ENCODE measurements around the gene ACSL5.
"Not testable (repeated sequence)": the region's sequence is repeated elsewhere in the genome, so short reads cannot be mapped to it uniquely, and the experiment has no call there.

The ACSL5 gene

GRCh38 chr10:112352044-112352443 lies 21.9 kb upstream of the ACSL5 start:
- no peak for DNase-seq

- DNase-seq, result no peak
Measured at GRCh38 chr10:112353046-112353445, 20.9 kb upstream of the ACSL5 start.

DNA sequence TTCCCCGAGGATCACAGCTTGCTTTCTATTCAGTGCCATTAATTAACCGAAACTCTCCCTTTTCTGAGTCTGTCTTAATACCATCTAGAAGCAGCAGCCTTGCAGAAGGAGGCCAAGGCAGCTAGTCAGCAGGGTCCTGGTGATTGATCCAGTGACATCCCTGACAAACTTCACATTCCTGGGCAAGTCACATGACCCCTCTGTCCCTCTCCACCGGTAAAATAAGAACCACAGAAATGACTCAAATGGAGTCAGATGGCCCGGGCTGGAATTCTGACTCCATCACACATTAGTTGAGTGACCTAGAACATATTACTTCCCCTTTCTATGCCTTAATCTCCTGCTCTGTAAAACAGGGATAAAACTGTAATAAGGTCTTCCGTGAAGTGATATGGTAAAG lies 17.2 kb upstream of the ACSL5 start:
- DNase-seq, result no peak

DNA sequence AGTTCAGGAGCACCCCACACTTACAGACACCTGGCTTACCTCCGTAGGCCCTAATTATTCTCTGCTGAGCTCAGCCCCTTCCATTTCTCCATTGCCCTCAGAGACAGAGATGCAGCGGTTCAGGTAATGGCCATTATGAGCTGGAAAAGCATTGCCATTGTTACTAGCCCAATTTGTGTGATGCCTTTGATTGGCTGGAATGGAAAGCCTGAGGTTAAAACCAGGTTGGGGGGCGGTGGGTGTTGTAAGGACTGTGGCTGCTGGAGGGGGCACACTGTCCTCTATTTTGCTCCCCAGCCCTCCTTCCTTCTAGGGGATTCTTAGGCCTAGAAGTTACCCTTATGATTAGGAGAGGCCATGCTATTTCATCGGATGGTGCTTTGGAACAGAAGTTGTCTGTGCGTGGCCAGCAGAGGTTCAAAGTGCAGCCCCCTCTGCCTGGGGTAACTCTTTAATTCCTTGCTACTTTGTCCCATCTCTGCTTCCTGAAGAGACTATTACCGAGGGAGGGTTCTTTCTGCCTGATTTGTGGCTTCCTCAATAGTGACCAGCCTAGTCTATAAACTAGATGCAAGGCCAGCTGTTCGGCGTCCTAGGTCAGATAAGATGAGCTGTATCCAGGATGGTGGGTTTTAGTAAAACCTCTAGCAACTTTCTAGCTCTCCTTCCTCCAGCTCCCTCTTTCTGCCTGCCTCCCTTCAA lies 14.2 kb upstream of the ACSL5 start:
- no peak for DNase-seq

DNA sequence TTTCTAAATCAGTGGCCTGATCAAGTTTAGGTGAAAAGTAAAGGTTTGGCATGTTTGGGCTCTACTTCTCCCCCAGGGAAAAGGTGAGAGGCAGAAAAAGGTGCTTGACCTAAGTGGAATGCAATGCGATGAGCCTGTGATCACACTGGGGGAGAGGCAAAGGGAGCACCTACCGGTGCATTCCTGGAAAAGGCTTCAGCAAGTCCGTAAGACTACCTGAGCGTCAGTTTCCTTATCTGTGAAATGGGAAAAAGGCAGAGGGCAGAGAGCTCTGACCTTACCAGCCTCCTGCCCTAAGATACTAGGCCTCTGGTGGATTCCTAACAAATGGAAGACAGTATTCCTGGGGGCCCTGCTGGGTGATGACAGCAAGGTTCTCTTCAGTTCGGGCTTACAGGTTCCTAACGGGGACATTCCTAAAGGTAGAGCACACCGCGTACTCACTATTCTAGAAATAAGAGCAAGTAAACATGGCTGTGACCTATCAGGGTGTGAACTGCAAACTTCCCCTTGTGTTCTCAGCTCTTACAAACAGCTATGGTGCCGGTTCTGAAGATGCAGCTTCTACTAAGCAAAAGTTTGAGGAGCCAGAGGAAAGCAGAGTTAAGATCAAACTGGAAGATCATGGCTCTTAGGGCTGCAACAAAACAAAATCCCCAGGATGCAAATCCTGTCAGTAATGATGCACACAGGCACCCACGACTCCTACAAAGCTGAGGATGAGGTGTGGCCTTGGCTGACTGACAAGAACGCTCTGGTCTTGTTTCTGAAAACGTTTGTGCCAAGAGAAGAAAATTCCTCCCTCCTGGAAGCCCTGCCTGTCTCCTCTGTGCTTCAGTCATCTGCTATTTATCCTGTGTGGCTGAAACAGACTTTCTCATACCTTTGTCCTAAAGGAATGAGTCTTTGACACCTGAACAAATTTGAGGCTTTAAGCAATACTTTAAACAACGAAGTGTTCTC lies 13.3 kb upstream of the ACSL5 start:
- no peak for DNase-seq

GRCh38 chr10:112361951-112362751 lies 11.8 kb upstream of the ACSL5 start:
- DNase-seq, result no peak

DNA sequence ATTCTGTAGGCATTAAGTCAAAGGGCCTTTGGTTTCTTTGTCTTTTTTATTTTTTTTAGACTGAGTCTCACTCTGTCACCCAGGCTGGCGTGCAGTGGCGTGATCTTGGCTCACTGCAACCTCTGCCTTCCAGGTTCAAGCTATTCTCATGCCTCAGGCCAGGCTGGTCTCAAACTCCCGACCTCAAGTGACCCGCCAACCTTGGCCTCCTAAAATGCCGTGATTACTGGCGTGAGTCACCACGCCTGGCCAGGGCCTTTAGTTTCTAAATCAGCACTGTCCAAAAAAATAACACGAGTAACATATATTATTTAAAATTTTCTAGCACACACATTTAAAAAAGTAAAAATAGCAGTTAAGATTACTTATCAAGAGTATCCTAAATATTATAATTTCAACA lies 11.1 kb upstream of the ACSL5 start:
- no peak for DNase-seq

- no peak for DNase-seq
Measured at GRCh38 chr10:112363696-112364688, 9.9 kb upstream of the ACSL5 start.

GRCh38 chr10:112365014-112365432 lies 8.9 kb upstream of the ACSL5 start:
- DNase-seq, result no peak

- DNase-seq, result no peak
Measured at GRCh38 chr10:112365451-112365850, 8.5 kb upstream of the ACSL5 start.

- no peak for DNase-seq
Measured at GRCh38 chr10:112366992-112367391, 6.9 kb upstream of the ACSL5 start.

DNA sequence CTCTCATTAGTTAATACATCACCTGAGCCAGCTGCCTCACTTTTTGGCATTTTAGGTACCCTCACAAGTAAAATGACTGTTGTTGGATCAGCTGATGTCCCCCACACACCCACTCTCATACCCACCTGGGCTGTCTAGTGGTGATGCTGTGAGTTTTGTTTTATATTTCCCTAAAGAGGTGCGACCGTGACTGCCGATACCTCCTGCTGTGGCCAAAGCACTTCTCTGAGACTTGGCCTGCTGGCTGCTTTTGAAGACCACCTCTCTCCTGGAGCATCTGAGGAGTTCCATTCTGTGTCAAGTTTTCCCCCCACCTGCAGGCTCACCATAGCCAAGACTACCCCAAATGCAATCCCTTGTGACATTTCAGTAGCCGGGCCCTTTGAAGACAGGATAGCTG lies 6.4 kb upstream of the ACSL5 start:
- DNase-seq, result no peak

- DNase-seq, result no peak
Measured at GRCh38 chr10:112369495-112370423, 4.2 kb upstream of the ACSL5 start.

GRCh38 chr10:112370424-112370819 lies 3.5 kb upstream of the ACSL5 start:
- DNase-seq, result no peak

- DNase-seq, result not testable (repeated sequence)
Measured at GRCh38 chr10:112371326-112371725, 2.6 kb upstream of the ACSL5 start.

GRCh38 chr10:112372182-112372810 lies 1.6 kb upstream of the ACSL5 start:
- DNase-seq, result not testable (repeated sequence)

GRCh38 chr10:112374724-112375541 lies 1.0 kb downstream of the ACSL5 start:
- no peak for DNase-seq

- DNase-seq, result no peak
Measured at GRCh38 chr10:112375721-112376395, 1.9 kb downstream of the ACSL5 start.

GRCh38 chr10:112376396-112376790 lies 2.5 kb downstream of the ACSL5 start:
- DNase-seq, result no peak

Measured in NCI-H748 treated with DMSO at 0.1 percent for 48 hours (cell line).